GM12864 (cell line): Measurements from ENCODE around the gene ZNF385B.

Experiments
- DNase-seq: peaks from one replicate; pipeline ENCODE4 v3.0.0-alpha.2; 2011; ENCODE audit warnings: low read depth
- H3K4me3 ChIP-seq: 2 replicates; pipeline ENCODE4 v1.5.1; 2011; ENCODE audit warnings: mild to moderate bottlenecking, low read depth, low read length, control low read depth
- CTCF ChIP-seq: IDR thresholded peaks from 2 replicates; pipeline ENCODE4 v1.5.1; 2011; ENCODE audit warnings: low read depth, mild to moderate bottlenecking, moderate library complexity, low read length, control low read depth, inconsistent platforms; ENCODE audit errors: missing control alignments

Gene ZNF385B

GRCh38 chr2:179861416-179862067, at the start of gene ZNF385B:
TSS of gene ZNF385B (minus strand) at chr2:179861612.
- TF ChIP-seq CTCF: no peak
- no peak within 1 kb of the TSS; the same call in 1 of the 2 replicates for H3K4me3 ChIP-seq
- no peak for DNase-seq

GRCh38 chr2:179910735-179911113, 49.3 kb upstream of the ZNF385B start:
- no peak for DNase-seq
- TF ChIP-seq CTCF: no peak
- H3K4me3 ChIP-seq: no peak overlapping the region

GRCh38 chr2:179909845-179910734, 48.7 kb upstream of the ZNF385B start:
- TF ChIP-seq CTCF: no peak
- no peak overlapping the region for H3K4me3 ChIP-seq
- no peak for DNase-seq

GRCh38 chr2:179900655-179901054, 39.2 kb upstream of the ZNF385B start:
- H3K4me3 ChIP-seq: no peak overlapping the region
- TF ChIP-seq CTCF: no peak
- DNase-seq: no peak

GRCh38 chr2:179899666-179900065, 38.3 kb upstream of the ZNF385B start:
- no peak overlapping the region for H3K4me3 ChIP-seq
- DNase-seq: no peak
- no peak for TF ChIP-seq CTCF

- DNase-seq: no peak
- no peak overlapping the region for H3K4me3 ChIP-seq
- peak; percentile 47 for TF ChIP-seq CTCF
These were observed 37.5 kb upstream of the ZNF385B start for GRCh38 chr2:179898873-179899272.

GRCh38 chr2:179893616-179894015, 32.2 kb upstream of the ZNF385B start:
- H3K4me3 ChIP-seq: no peak overlapping the region
- TF ChIP-seq CTCF: no peak
- DNase-seq: no peak
